ENCODE data around the gene DHX36.

DNA sequence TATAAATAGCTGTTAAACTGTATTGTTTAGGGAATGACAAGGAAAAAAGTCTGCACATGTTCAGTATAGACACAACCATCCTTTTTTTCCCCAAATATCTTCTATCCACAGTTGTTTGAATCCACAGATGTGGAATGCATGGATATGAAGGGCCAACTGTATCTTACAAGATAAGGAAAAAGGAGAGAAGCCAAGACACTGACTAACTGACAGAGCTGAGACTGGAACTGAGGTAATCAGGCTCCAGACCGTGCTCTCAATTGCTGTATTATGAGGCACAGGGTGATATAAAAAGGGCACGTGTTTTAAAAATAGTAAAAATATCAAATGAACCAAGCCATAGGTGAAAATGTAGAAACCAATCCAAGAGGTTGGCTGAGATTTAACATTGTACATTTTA, 49.0 kb downstream of the DHX36 start:
- no peak for TF ChIP-seq POLR2A (IDR thresholded peaks at IDR 0.05)
- TF ChIP-seq, protein P1, sequence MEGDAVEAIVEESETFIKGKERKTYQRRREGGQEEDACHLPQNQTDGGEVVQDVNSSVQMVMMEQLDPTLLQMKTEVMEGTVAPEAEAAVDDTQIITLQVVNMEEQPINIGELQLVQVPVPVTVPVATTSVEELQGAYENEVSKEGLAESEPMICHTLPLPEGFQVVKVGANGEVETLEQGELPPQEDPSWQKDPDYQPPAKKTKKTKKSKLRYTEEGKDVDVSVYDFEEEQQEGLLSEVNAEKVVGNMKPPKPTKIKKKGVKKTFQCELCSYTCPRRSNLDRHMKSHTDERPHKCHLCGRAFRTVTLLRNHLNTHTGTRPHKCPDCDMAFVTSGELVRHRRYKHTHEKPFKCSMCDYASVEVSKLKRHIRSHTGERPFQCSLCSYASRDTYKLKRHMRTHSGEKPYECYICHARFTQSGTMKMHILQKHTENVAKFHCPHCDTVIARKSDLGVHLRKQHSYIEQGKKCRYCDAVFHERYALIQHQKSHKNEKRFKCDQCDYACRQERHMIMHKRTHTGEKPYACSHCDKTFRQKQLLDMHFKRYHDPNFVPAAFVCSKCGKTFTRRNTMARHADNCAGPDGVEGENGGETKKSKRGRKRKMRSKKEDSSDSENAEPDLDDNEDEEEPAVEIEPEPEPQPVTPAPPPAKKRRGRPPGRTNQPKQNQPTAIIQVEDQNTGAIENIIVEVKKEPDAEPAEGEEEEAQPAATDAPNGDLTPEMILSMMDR (IDR thresholded peaks at IDR 0.05) = no peak
